GM19467 (cell line): ENCODE data around the gene PRX.
A peak's percentile ranks its signal among the peaks of the same experiment; 100 is the strongest.
"Not testable (repeated sequence)": the region's sequence is repeated elsewhere in the genome, so short reads cannot be mapped to it uniquely, and the experiment has no call there.

Experiments used
- ATAC-seq: cut with Tn5 transposase; IDR thresholded peaks from one replicate; pipeline ENCODE4 v1.9.1; 2021; ENCODE audit warnings: mild to moderate bottlenecking, moderate library complexity; ENCODE audit not compliant: unreplicated experiment

Gene PRX

DNA sequence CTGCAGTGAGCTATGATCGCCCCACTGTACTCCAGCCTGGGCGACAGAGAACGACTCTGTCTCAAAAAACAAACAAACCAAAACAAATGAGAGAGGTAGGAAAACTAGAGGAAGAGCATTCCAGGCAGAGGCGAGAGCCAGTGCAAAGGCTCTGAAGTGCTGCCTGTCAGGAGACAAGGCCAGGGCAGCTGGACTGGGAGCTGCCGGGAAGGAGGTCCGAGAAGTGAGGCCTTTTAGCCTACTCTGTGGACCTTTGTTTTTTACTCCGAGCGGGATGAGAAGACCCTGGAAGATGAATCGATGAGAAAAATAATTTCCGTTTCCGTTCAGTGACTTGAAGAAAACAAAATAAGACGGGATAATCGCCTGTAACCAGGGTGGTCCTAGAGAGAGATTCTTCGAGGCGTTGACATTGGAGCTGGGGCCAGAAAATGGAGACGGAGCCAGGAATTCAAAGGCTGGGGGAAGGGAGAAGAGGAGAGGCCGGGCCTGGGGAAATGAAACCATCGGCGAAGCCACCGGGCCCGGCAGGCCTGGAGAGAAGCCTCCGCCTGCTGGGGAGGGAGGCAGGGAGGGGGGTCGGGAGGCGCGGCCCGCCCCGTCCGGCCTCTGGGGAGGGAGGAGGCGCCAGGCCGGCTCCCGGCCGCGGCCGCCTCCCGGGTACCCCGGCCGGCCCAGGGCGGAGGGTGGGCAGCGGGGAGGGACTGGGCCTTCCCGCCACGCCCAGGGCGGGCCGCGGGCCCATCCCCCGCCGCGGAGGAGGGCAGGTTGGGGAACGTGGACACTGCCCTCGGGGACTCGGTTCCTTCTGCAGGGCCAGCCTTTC is 20.4 kb upstream of the PRX start:
- ATAC-seq, result no peak

DNA sequence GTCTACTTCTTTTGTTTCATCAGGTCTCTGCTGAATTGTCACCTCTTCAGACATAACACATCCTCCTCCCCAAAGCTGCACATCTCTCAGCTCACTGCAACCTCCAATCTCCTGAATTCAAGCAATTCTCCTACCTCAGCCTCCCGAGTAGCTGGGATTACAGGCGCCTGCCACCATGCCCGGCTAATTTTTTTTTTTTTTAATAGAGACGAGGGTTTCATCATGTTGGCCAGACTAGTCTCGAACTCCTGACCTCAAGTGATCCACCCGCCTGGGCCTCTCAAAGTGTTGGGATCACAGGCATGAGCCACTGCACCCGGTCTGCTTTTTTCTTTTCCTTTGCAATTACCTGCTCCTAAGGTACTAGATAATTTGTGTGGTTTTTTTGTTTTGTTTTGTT is 19.6 kb upstream of the PRX start:
- not testable (repeated sequence) for ATAC-seq

DNA sequence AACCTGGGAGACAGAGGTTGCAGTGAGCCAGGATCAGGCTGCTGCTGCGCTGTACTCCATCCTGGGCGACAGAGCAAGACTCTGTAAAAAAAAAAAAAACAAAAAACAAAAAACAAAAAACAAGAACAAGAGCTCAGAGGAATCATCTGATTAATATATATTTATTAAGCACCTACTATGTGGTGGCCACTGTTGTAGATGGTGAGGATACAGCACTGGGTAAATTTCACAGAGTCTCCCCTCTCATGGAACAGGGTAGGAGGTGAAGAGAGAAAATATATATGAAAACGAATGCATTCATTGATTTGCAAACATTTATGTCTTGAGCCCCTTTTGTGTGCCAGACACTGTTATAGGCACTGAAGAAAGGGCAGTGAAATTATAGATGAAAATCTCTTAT is 18.5 kb upstream of the PRX start:
- no peak for ATAC-seq

GRCh38 chr19:40430242-40430641 is 17.1 kb upstream of the PRX start:
- ATAC-seq, result not testable (repeated sequence)

GRCh38 chr19:40428197-40428596 is 15.0 kb upstream of the PRX start:
- ATAC-seq, result not testable (repeated sequence)

- ATAC-seq, result peak; percentile 85
These were observed 12.5 kb upstream of the PRX start, which contains the start of gene SERTAD1 for GRCh38 chr19:40425450-40426287. TSS of gene SERTAD1 (minus strand) at chr19:40425992. CDS start at chr19:40423546, 2,446 bp downstream.

- ATAC-seq, result no peak
These were observed 11.7 kb upstream of the PRX start for GRCh38 chr19:40424637-40425449.

- no peak for ATAC-seq
These were observed 10.8 kb upstream of the PRX start for GRCh38 chr19:40423938-40424337.

GRCh38 chr19:40422748-40423566 is 9.8 kb upstream of the PRX start:
- ATAC-seq, result no peak

DNA sequence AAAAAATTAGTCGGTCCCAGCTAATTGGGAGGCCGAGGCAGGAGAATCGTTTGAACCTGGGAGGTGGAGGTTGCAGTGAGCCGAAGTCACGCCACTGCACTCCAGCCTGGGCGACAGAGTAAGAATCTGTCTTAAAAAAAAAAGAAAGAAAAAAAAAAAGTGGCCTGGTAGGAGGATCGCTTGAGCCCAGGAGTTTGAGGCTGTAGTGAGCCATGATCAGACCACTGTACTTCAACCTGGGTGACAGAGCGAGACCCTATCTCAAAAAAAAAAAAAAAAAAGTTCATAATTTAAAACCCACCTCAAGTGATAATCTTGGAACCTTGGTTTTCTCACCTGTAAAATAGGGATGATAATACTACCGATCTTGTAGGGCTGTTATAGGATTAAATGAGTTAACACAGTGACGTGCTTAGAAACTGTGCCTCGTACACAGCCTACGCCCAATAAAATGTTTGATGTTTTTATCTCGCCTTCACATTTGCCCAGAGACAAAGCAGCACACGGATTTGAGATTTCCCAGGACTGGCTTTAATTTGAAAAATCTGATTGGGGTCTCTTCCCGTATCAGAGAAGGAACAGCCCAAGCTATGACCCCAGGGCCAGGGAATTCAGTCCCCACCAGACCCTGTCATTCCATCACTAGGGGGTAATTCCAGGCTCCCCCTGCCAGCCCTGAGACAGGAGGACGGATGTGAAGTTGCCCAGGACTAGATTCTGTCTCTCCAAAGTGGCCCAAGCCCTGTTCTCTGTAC is 9.0 kb upstream of the PRX start:
- ATAC-seq, result no peak

DNA sequence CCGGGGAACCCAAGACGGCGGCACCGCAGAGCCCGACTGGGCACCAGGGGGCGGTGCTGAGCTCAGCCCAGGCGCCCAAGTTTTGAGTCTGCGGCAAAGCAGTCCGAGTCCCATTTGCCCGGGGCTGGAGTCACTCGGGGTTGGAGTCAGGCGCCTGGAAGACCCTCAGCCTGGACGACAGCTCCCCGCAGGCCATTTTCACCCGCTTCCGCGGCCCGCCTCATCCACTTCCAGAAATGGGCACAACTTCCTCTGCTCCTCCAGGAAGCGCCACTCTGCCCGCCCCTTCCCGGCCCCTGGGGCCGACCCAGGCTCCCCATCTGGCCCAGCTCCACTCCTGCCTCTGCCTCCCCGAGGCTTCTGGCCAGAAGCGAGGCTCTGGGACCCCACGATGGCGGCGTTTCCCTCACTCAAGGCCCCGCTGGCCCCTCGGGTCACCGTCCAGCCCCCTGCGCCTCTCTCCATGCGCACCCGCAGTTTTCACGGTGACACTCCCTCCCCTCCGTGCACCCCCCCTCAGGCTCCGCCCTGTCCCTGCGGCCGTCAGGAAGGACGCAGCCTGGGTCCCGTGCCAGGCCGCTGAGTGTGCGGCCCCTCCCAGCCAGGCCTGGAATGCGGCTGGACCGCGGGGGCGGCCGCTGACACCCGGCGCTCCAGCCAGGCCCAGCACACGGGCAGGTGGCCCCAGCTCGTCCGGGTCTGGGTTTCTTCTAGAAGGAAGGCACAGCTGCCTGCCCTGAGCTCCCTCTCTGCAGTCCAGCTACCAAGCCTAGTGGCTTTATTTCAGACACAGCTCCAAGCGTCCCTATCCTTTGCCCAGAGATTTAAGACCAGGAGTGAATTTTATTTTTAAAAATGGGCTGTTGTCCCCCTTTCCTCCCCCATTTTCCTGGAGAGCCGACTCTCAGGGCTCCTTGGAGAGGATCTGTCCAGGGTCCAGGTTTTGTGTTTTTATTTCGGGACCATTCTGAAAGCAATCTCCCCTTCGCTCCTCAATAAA is 7.9 kb upstream of the PRX start:
- ATAC-seq, result no peak

DNA sequence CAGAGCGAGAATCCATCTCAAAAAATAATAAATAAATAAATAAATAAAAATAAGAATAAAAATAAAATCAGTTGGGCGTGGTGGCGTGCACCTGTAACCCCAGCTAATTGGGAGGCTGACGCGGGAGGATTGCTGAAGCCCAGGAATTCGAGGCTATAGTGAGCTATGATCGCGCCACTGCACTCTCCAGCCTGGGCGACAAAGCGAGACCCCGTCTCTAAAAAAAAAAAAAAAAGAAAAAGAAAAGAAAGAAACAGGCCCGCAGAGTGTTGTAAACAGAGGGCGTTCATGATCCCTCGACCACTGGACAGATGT is 7.2 kb upstream of the PRX start:
- ATAC-seq, result no peak

- no peak for ATAC-seq
These were observed 6.6 kb upstream of the PRX start for GRCh38 chr19:40419780-40420179.

DNA sequence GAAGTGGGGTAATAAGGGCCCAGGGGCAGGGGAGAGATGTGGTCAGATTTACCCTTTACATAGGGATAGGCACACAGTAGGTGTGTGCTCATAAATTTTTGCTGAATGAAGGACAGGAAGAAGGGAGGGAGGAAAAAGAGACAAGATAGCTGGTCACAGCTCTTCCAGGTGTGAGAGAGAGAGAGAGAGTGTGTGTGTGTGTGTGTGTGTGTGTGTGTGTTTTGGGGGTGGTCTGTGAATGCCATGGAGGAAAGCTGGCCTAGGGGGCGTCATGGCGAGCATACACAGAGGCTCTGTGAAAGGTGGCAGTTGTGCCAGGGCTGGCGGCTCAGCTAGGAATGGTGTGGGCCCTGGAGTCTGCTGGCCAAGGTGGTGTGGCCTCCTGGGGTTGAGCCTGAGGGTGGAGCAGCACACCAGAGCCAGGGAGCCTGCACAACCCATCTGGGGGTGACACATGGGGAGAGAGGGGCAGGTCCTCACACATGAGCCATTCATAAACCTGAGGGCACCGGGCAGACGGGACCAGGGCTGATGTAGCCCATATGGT is 6.0 kb upstream of the PRX start:
- ATAC-seq, result no peak

DNA sequence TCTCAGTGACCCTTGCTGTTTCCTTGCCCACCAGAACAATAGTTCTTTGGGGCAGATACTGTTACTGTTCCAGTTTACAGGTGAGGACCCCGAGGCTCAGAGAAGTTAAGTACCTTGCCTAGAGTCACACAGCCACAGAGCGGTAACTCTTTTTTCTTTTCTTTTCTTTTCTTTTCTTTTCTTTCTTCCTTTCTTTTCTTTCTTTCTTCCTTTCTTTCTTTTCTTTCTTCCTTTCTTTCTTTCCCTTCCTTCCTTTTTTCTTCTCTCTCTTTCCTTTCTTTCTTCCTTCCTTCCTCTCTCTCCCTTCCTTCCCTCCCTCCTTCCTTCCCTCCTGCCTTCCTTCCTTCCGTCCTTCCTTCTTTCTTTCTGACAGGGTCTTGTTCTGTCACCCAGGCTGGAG is 4.9 kb upstream of the PRX start:
- no peak for ATAC-seq

- ATAC-seq, result no peak
These were observed 4.4 kb upstream of the PRX start for GRCh38 chr19:40417643-40417981.

GRCh38 chr19:40416918-40417642 is 3.9 kb upstream of the PRX start:
- ATAC-seq, result no peak

GRCh38 chr19:40415768-40416167 is 2.6 kb upstream of the PRX start:
- no peak for ATAC-seq
